ENCODE data around the gene TESK2.
"Not testable (repeated sequence)": the region's sequence is repeated elsewhere in the genome, so short reads cannot be mapped to it uniquely, and the experiment has no call there.

TESK2 gene

GRCh38 chr1:45386219-45386618 is 104.7 kb downstream of the TESK2 start:
- Histone ChIP-seq H3K4me2 (no peak overlapping the region), H3K27me3 (ENCODE audit: insufficient read depth, low read depth) (no peaks in the 10 kb centered on the region), H3K4me1 (ENCODE audit: low read depth, poor library complexity, severe bottlenecking) (no peaks in the 10 kb centered on the region), H3K27ac (no peak overlapping the region), H4K20me1 (ENCODE audit: insufficient read depth) (no peaks in the 10 kb centered on the region), H2AFZ (ENCODE audit: low read depth) (no peak overlapping the region), H3K36me3 (ENCODE audit: insufficient read depth) (no peaks in the 10 kb centered on the region), H3K9ac (no peak overlapping the region), H3K4me3 (IDR thresholded peaks at IDR 0.05; ENCODE audit: insufficient read depth, low read depth, low read length) (no peak overlapping the region), H3K79me2 (ENCODE audit: insufficient read depth, low read depth) (no peaks in the 10 kb centered on the region)
- no peak for TF ChIP-seq CTCF (conservative IDR thresholded peaks at IDR 0.05; ENCODE audit: low read depth, low read length)

- H2AFZ ChIP-seq (ENCODE audit: low read depth), result no peak overlapping the region
- H3K4me2 ChIP-seq, result no peak overlapping the region
- H3K9ac ChIP-seq, result no peak overlapping the region
- no peak for TF ChIP-seq CTCF (conservative IDR thresholded peaks at IDR 0.05; ENCODE audit: low read depth, low read length)
- no peaks in the 10 kb centered on the region for H3K27me3 ChIP-seq (ENCODE audit: insufficient read depth, low read depth)
- H3K4me1 ChIP-seq (ENCODE audit: low read depth, poor library complexity, severe bottlenecking), result no peaks in the 10 kb centered on the region
- H4K20me1 ChIP-seq (ENCODE audit: insufficient read depth), result no peaks in the 10 kb centered on the region
- no peak overlapping the region for H3K27ac ChIP-seq
- no peak overlapping the region for H3K4me3 ChIP-seq (IDR thresholded peaks at IDR 0.05; ENCODE audit: insufficient read depth, low read depth, low read length)
- H3K79me2 ChIP-seq (ENCODE audit: insufficient read depth, low read depth), result no peaks in the 10 kb centered on the region
- H3K36me3 ChIP-seq (ENCODE audit: insufficient read depth), result no peaks in the 10 kb centered on the region
These were observed 105.7 kb downstream of the TESK2 start for GRCh38 chr1:45385302-45385701.

GRCh38 chr1:45384213-45384612 is 106.8 kb downstream of the TESK2 start:
- not testable (repeated sequence) for H3K4me1 ChIP-seq (ENCODE audit: low read depth, poor library complexity, severe bottlenecking); H3K4me2 ChIP-seq; H4K20me1 ChIP-seq (ENCODE audit: insufficient read depth)

GRCh38 chr1:45383191-45383590 is 107.8 kb downstream of the TESK2 start:
- TF ChIP-seq CTCF (conservative IDR thresholded peaks at IDR 0.05; ENCODE audit: low read depth, low read length), result no peak
- H3K36me3 ChIP-seq (ENCODE audit: insufficient read depth), result no peaks in the 10 kb centered on the region
- no peaks in the 10 kb centered on the region for H3K27me3 ChIP-seq (ENCODE audit: insufficient read depth, low read depth)

More at GRCh38 chr1:45384213-45384612, 106.8 kb downstream of the TESK2 start:
- not testable (repeated sequence) for H3K27me3 ChIP-seq (ENCODE audit: insufficient read depth, low read depth); H3K4me3 ChIP-seq (IDR thresholded peaks at IDR 0.05; ENCODE audit: insufficient read depth, low read depth, low read length); H3K79me2 ChIP-seq (ENCODE audit: insufficient read depth, low read depth); H3K27ac ChIP-seq; H3K36me3 ChIP-seq (ENCODE audit: insufficient read depth); H3K9ac ChIP-seq; H2AFZ ChIP-seq (ENCODE audit: low read depth)

GRCh38 chr1:45381243-45381642 is 109.7 kb downstream of the TESK2 start:
- Histone ChIP-seq H3K9ac (no peak overlapping the region), H3K27ac (no peak overlapping the region), H3K79me2 (ENCODE audit: insufficient read depth, low read depth) (no peaks in the 10 kb centered on the region), H3K4me3 (IDR thresholded peaks at IDR 0.05; ENCODE audit: insufficient read depth, low read depth, low read length) (no peak overlapping the region), H3K4me2 (no peak overlapping the region), H4K20me1 (ENCODE audit: insufficient read depth) (no peaks in the 10 kb centered on the region), H3K36me3 (ENCODE audit: insufficient read depth) (no peaks in the 10 kb centered on the region), H3K27me3 (ENCODE audit: insufficient read depth, low read depth) (no peaks in the 10 kb centered on the region), H2AFZ (ENCODE audit: low read depth) (no peak overlapping the region), H3K4me1 (ENCODE audit: low read depth, poor library complexity, severe bottlenecking) (peaks cover 2% of the 10 kb centered on the region)
- TF ChIP-seq CTCF (conservative IDR thresholded peaks at IDR 0.05; ENCODE audit: low read depth, low read length), result no peak

More at GRCh38 chr1:45383191-45383590, 107.8 kb downstream of the TESK2 start:
- H3K79me2 ChIP-seq (ENCODE audit: insufficient read depth, low read depth), result no peaks in the 10 kb centered on the region
- H3K9ac ChIP-seq, result no peak overlapping the region
- no peak overlapping the region for H3K4me3 ChIP-seq (IDR thresholded peaks at IDR 0.05; ENCODE audit: insufficient read depth, low read depth, low read length)
- H3K27ac ChIP-seq, result no peak overlapping the region
- H2AFZ ChIP-seq (ENCODE audit: low read depth), result no peak overlapping the region
- H4K20me1 ChIP-seq (ENCODE audit: insufficient read depth), result no peaks in the 10 kb centered on the region
- H3K4me1 ChIP-seq (ENCODE audit: low read depth, poor library complexity, severe bottlenecking), result no peaks in the 10 kb centered on the region
- no peak overlapping the region for H3K4me2 ChIP-seq
